GM12878 (cell line): ENCODE data around the gene GCNT2. TPM values are rescaled to one million over a fixed set of nuclear protein-coding genes. Genes with fewer than 3 reads are reported as not detected.

ENCODE experiments used
- ATAC-seq: fragments of 200-7000 bp; cut with Tn5 transposase; 3 replicates; pipeline ENCODE4 v1.9.1; 2020; ENCODE audit warnings: mild to moderate bottlenecking, moderate library complexity
- BruUV-seq: library from RNA; stranded (reverse); fragments of 400-500 nt; replicated peaks from 2 replicates; lab custom pipeline; 2021; lab: Mats Ljungman, UMichigan
- CTCF ChIA-PET: fragments of 300-600 bp; sonication (Branson Sonifier 250); formaldehyde crosslinking; extraction: SDS; loops from one replicate; lab custom pipeline; 2021; ENCODE audit warnings: inconsistent platforms; lab: Yijun Ruan, JAX
- POLR2A ChIA-PET: fragments of 350-600 bp; formaldehyde crosslinking; extraction: SDS; loops from one replicate; lab custom pipeline; 2021; ENCODE audit warnings: inconsistent platforms; lab: Charles Lee
- RAD21 ChIA-PET: fragments of 300-600 bp; sonication (Branson Sonifier 250); formaldehyde crosslinking; loops from one replicate; lab custom pipeline; 2023; ENCODE audit warnings: antibody characterized with exemption; ENCODE audit not compliant: unreplicated experiment; lab: Charles Lee
- SMC1A ChIA-PET: fragments of 300-600 bp; sonication (Branson Sonifier 250); formaldehyde crosslinking; loops from one replicate; lab custom pipeline; 2023; ENCODE audit not compliant: unreplicated experiment, uncharacterized antibody; lab: Charles Lee
- DNase-seq: peaks from one replicate; pipeline ENCODE4 v3.0.0-alpha.2; 2011; ENCODE audit warnings: low read depth, low spot score
- FAIRE-seq: peaks from 3 replicates; lab custom pipeline; 2011; peaks lifted over from hg19 to GRCh38; lab: Jason Lieb, UNC
- H2AFZ ChIP-seq: 2 replicates; pipeline ENCODE4 v1.6.0; 2011; ENCODE audit warnings: low read depth, low read length, control low read depth; ENCODE audit not compliant: control insufficient read depth
- H3K27ac ChIP-seq: 2 replicates; pipeline ENCODE4 v1.5.1; 2011; ENCODE audit warnings: control low read depth; ENCODE audit not compliant: control insufficient read depth, insufficient read depth
- H3K27me3 ChIP-seq, 2 experiments: replicated peaks in 1 of 2; 2 replicates each; pipeline versions ENCODE4 v1.6.0 to v1.6.1; 2011; ENCODE audit warnings: low read length in 1 of 2; ENCODE audit not compliant: control insufficient read depth in 2 of 2, insufficient read depth in 2 of 2
- H3K36me3 ChIP-seq, 2 experiments: 2 replicates each; pipeline ENCODE4 v1.5.1; 2011; ENCODE audit warnings: low read length in 1 of 2; ENCODE audit not compliant: control insufficient read depth in 2 of 2, insufficient read depth in 2 of 2
- H3K4me1 ChIP-seq: 2 replicates; pipeline ENCODE4 v1.6.1; 2011; ENCODE audit warnings: mild to moderate bottlenecking, low read length, moderate library complexity, mixed read lengths; ENCODE audit not compliant: control insufficient read depth, insufficient read depth
- H3K4me2 ChIP-seq: 2 replicates; pipeline ENCODE4 v1.6.0; 2011; ENCODE audit warnings: control low read depth; ENCODE audit not compliant: control insufficient read depth, insufficient read depth
- H3K4me3 ChIP-seq: fragments of 200-600 bp; sonication (generic); 2 replicates; pipeline ENCODE4 v1.5.1; 2016
- H3K79me2 ChIP-seq: 2 replicates; pipeline ENCODE4 v1.6.0; 2011; ENCODE audit warnings: low read length; ENCODE audit not compliant: control insufficient read depth, insufficient read depth
- H3K9ac ChIP-seq: 2 replicates; pipeline ENCODE4 v1.8.0; 2011; ENCODE audit warnings: low read length, control low read depth, mixed read lengths; ENCODE audit not compliant: control insufficient read depth, insufficient read depth
- H3K9me3 ChIP-seq: replicated peaks from 3 replicates; pipeline ENCODE4 v1.5.1; 2011; ENCODE audit warnings: mild to moderate bottlenecking, low read length; ENCODE audit not compliant: control insufficient read depth, insufficient read depth
- H4K20me1 ChIP-seq: 2 replicates; pipeline ENCODE4 v1.6.0; 2011; ENCODE audit not compliant: control insufficient read depth, insufficient read depth
- ATF3 ChIP-seq: IDR thresholded peaks from 2 replicates; pipeline ENCODE4 v1.6.1; 2011; ENCODE audit warnings: low read depth, mild to moderate bottlenecking, low read length, moderate library complexity, borderline replicate concordance; ENCODE audit errors: extremely low read depth
- CREM ChIP-seq: IDR thresholded peaks from 2 replicates; pipeline ENCODE4 v1.6.1; 2014; ENCODE audit warnings: antibody characterized with exemption, low read depth
- DPF2 ChIP-seq: fragments of 450-650 bp; IDR thresholded peaks from 2 replicates; pipeline ENCODE4 v1.6.1; 2017; ENCODE audit warnings: mild to moderate bottlenecking
- MYB ChIP-seq: fragments of 150-350 bp; IDR thresholded peaks from 2 replicates; pipeline ENCODE4 v1.6.1; 2014; ENCODE audit warnings: mild to moderate bottlenecking, low read depth, low read length, borderline replicate concordance
- NFYA ChIP-seq: IDR thresholded peaks from 2 replicates; pipeline ENCODE4 v1.6.1; 2011; ENCODE audit warnings: low read depth, mild to moderate bottlenecking, low read length, improper control_type of control experiment, borderline replicate concordance
- POU2F2 ChIP-seq: IDR thresholded peaks from 3 replicates; pipeline ENCODE4 v1.6.1; 2011; ENCODE audit warnings: low read depth, mild to moderate bottlenecking, low read length, borderline replicate concordance
- PRDM15 ChIP-seq: fragments of 450-650 bp; formaldehyde crosslinking; IDR thresholded peaks from 2 replicates; pipeline ENCODE4 v1.4.0; 2020; ENCODE audit warnings: mild to moderate bottlenecking, moderate library complexity
- SP1 ChIP-seq: IDR thresholded peaks from one replicate; pipeline ENCODE4 v1.6.1; 2011; ENCODE audit warnings: low read depth, low read length
- SREBF1 ChIP-seq: IDR thresholded peaks from 2 replicates; pipeline ENCODE4 v1.6.1; 2012; ENCODE audit warnings: mild to moderate bottlenecking, low read length
- TCF3 ChIP-seq: IDR thresholded peaks from 2 replicates; pipeline ENCODE4 v1.6.1; 2012; ENCODE audit warnings: low read depth, mild to moderate bottlenecking, low read length, borderline replicate concordance; ENCODE audit not compliant: insufficient read depth
- ZNF592 ChIP-seq: fragments of 450-650 bp; IDR thresholded peaks from 2 replicates; pipeline ENCODE4 v1.6.1; 2017; ENCODE audit warnings: mild to moderate bottlenecking, moderate library complexity
- WGBS: methylation state at CpG from one replicate; pipeline ENCODE4 v1.1.6; 2016; ENCODE audit warnings: low lambda C conversion rate; ENCODE audit not compliant: insufficient replicate concordance, insufficient coverage; ENCODE audit errors: missing lambda C conversion rate; 5-methylcytosine and 5-hydroxymethylcytosine counted together
- in situ Hi-C: fragments of 300-500 bp; cut with MboI; formaldehyde crosslinking; loops from 9 replicates; pipeline ENCODE4 v1.14.3; 2018; ENCODE audit warnings: mixed read lengths
- intact Hi-C: fragments of 100-400 bp; cut with micrococcal nuclease; formaldehyde crosslinking; loops from one replicate; pipeline ENCODE4 v1.14.2; 2022; ENCODE audit not compliant: unreplicated experiment
- polyA plus RNA-seq, 11 experiments: library from polyadenylated mRNA; depleted of rRNA in 4 of 11; unstranded in 6 of 11; stranded (reverse) in 5 of 11; fragments of >200 nt; fragmentation: Nextera tagmentation in 4 of 11; fragmentation: Illumina TruSeq in 1 of 11; extraction: Ambion mirVana in 4 of 11; extraction: Trizol in 1 of 11; gene quantifications; 1 replicate in 1 of 11; 2 replicates in 10 of 11; pipeline versions ENCODE4 v1.2.1 to v1.2.3, GENCODE V29; 2011 to 2016; ENCODE audit warnings: inconsistent platforms in 2 of 11, missing spikeins in 2 of 11, low read depth in 1 of 11
- total RNA-seq, 4 experiments: library from RNA; depleted of rRNA in 3 of 4; stranded (reverse); fragments of >200 nt in 3 of 4; fragmentation: Illumina TruSeq in 1 of 4; extraction: Trizol in 1 of 4; gene quantifications; 2 replicates each; pipeline versions ENCODE4 v1.2.1 to v1.2.3, GENCODE V29; 2013 to 2021

GCNT2 gene
- total and polyA plus RNA-seq, 10 of the 15 experiments (the other 5 are each of a cell fraction or from before 2014, with no cell fraction given): 5.0 to 21.6 (median 11.9) TPM

- DNase-seq (no peak), ATAC-seq (no peak), FAIRE-seq (no peak)
- no TSS peak for BruUV-seq
- in situ Hi-C loops (no loop called here), intact Hi-C loops (no loop called here)
- H3K4me2 ChIP-seq: no peak overlapping the region
- TF ChIP-seq NFYA (no peak), MYB (no peak), DPF2 (no peak), TCF3 (no peak)
- no peak overlapping the region for H3K4me3 ChIP-seq
- SMC1A ChIA-PET: no interaction called here
- CTCF ChIA-PET: no interaction called here
- no peaks in the 10 kb centered on the region for H4K20me1 ChIP-seq
- H2AFZ ChIP-seq: no peak overlapping the region
- no peaks in the 10 kb centered on the region for H3K4me1 ChIP-seq
- H3K9me3 ChIP-seq: no peaks in the 10 kb centered on the region
- no peak overlapping the region for H3K9ac ChIP-seq
- H3K36me3 ChIP-seq: no peaks in the 10 kb centered on the region
- RAD21 ChIA-PET: no interaction called here
- POLR2A ChIA-PET: no interaction called here
- 71% methylated on average over 8 of the region's 8 CpGs for WGBS
- no peaks in the 10 kb centered on the region for H3K79me2 ChIP-seq
- no peak overlapping the region for H3K27ac ChIP-seq
- H3K27me3 ChIP-seq: no peaks in the 10 kb centered on the region
Observed at GRCh38 chr6:10640412-10640811, 119.3 kb downstream of the GCNT2 start.

DNA sequence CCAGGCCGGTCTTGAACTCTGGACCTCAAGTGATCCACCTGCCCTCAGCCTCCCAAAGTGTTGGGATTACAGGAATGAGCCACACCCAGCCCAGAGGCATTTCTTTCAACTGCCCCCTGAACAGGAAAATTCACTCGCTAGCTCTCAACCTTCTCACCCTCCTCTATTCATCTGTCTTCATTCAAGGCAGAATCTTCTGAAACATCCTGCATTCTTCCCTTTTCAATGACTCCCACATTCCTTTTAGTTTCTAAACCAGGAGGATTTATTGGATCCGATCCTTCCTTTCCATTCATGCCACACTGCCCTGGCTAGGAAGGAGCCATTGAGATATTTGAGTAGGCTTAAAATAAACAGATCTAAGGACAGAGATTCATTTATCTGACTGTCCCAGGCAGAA lies 120.4 kb downstream of the GCNT2 start:
- no peaks in the 10 kb centered on the region for H4K20me1 ChIP-seq
- H3K4me3 ChIP-seq: no peak overlapping the region
- no peaks in the 10 kb centered on the region for H3K36me3 ChIP-seq
- SMC1A ChIA-PET: no interaction called here
- RAD21 ChIA-PET: no interaction called here
- no peak for ATAC-seq
- no peak overlapping the region for H3K4me2 ChIP-seq
- H3K9me3 ChIP-seq: no peaks in the 10 kb centered on the region
- no peak overlapping the region for H2AFZ ChIP-seq
- no peaks in the 10 kb centered on the region for H3K4me1 ChIP-seq
- POLR2A ChIA-PET: no interaction called here
- H3K27me3 ChIP-seq: no peaks in the 10 kb centered on the region
- H3K9ac ChIP-seq: no peak overlapping the region
- FAIRE-seq: no peak
- intact Hi-C loops: no loop called here
- CTCF ChIA-PET: no interaction called here
- no TSS peak for BruUV-seq
- H3K79me2 ChIP-seq: no peaks in the 10 kb centered on the region
- H3K27ac ChIP-seq: no peak overlapping the region
- no peak for DNase-seq
- WGBS: 72% methylated on average over 3 of the region's 3 CpGs
- in situ Hi-C loops: no loop called here
- no peak for TF ChIP-seq PRDM15 (CRISPR knock-in tag)
- TF ChIP-seq SREBF1: no peak
- no peak for TF ChIP-seq SP1
- TF ChIP-seq ATF3: no peak
- TF ChIP-seq CREM: no peak
- TF ChIP-seq POU2F2: no peak
- no peak for TF ChIP-seq ZNF592
